Stimulated activated CD8-positive, alpha-beta memory T cell treated with anti-CD3 and anti-CD28 coated beads, Interleukin-15, amount 100 ng/mL, for 1 hour (primary cell): ENCODE data around the gene MRPL40.

Source experiments
- DNase-seq: peaks from one replicate; pipeline ENCODE4 v3.0.0-alpha.2; 2020; ENCODE audit warnings: low read depth

MRPL40 gene

GRCh38 chr22:19432133-19432851 lies at the start of gene MRPL40:
TSS of gene MRPL40 (plus strand) at chr22:19432545. CDS start at chr22:19432555, 10 bp downstream.
- peak; percentile 68 for DNase-seq

DNA sequence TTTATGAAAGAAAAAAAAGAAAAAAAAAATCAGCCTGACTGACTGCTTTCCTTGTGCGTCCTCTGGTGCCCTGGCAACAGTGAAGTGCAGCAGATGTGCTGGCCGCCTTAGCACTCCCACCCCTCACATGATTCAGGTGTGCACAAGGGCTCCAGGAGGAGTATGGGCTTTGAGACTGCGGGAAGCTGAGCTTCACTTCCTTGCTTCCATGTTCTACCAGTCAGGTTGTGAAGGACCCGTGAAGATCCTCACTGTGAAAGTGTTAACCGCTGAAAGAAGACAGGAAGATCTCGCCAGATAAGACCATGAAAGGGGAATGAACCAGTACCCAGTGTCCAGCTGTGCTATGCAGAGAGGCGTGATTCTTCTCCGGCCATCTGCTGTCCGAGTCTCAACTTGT lies 49.1 kb upstream of the MRPL40 start:
- no peak for DNase-seq

DNA sequence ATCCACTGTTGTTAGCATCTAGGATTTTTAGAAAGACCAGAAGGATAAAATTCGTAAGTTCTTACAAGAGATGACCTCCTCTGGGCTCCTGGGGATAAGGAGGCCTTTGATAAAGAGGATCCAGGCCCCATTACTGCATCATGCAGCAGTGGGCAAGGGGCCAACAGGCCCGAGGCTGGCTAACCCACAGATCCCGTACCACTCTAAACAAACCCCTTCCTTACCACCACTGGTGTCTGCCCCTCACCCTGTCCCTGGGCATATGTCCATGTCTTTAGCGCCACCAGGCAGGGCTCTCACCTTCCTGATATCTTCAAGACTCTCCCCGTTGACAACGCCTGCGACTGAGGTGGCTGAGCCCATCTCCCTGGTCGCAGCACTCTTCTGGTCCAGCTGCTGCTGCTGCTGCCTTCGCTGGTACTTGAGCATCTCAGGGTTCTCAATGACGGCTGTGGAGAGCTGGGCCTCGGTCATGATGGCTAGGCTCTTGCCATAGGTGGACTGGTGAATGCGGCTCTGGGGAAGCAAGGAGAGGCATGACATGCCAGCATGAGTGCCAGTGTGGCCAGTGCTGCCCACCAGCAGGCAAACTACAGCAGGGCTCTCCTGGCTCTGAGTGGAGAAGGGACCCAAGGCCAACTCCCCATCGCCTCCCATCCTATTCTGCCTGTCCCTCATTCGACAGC lies 47.0 kb upstream of the MRPL40 start:
- no peak for DNase-seq

DNA sequence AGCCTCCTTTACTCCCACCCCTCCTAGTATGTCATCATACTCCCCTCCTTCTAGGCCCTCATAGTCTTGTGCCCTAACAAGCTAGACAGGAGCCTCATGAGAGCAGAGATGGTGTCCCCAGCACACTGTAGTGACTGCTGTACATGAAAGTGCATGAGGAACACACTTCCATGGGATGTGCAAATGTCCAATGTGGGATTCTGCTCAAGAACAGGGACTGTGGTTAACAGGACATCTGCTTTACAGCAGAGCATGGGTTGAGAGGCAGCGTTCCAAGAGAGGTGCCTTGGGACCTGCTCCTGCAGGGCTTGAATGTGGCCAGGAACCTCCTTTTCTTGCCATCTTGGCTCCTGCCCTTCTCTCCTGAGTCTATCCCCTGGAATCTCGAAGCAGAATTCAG lies 46.1 kb upstream of the MRPL40 start:
- DNase-seq = no peak

- DNase-seq = no peak
Observed at GRCh38 chr22:19387038-19387437, 45.3 kb upstream of the MRPL40 start.

- DNase-seq = no peak
Observed at GRCh38 chr22:19387575-19387974, 44.8 kb upstream of the MRPL40 start.

- no peak for DNase-seq
Observed at GRCh38 chr22:19393704-19394103, 38.6 kb upstream of the MRPL40 start.

DNA sequence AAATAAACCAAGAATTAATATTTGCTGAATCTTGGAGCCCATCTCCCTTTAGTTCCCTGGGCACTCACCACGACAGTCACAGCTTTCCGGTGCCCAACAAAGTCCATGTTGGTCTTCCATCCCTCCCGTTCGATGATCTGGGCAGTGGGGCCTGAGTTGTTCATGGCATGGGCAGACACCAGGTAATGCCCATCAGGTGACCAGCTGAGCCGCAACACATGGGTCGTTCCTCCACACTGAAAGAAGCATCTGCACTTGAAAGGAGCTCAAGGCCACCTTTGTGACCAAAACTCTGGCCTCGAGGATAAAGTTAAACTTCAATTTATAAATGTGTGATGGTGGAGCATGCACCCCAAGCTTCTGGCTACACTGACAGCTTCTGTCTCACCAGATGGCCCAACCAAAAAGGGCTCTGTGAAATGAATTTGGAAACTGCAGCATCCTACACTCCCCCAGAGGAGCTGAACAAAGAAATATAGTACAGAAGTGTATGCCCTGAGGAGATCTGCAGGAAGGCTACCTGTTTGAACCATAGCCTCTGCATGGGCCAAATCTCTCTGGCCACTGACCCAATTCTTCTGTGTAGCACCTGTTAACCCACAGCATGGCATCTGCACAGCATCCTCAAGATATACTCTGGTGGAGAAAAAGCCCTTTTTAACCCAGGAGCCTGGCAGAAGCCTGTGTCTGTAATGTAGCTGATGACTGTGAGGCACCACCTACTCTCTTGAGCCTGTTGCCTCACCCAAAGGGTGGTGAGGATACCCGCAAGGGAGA lies 37.9 kb upstream of the MRPL40 start:
- no peak for DNase-seq

- no peak for DNase-seq
Observed at GRCh38 chr22:19395276-19395675, 37.1 kb upstream of the MRPL40 start.

- DNase-seq = no peak
Observed at GRCh38 chr22:19396561-19396933, 35.8 kb upstream of the MRPL40 start.

GRCh38 chr22:19396934-19397733 lies 35.2 kb upstream of the MRPL40 start:
- DNase-seq = no peak

DNA sequence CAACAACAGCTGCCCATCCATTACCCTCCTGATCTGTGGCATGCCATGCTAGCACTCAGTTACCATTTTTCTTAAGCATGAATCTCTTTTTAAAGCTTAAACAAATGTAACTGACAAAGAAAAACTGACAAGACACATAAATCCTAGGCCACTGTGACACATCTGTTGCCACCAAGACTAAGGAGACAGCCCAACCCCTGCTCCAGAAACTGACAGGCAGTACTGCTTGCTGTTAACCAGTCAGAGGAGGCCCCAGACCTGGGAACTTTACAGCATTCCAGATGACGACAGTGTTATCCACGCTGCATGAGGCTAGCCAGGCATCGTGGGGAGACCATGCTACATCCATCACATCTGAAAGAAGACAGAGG lies 34.6 kb upstream of the MRPL40 start:
- DNase-seq = no peak

DNA sequence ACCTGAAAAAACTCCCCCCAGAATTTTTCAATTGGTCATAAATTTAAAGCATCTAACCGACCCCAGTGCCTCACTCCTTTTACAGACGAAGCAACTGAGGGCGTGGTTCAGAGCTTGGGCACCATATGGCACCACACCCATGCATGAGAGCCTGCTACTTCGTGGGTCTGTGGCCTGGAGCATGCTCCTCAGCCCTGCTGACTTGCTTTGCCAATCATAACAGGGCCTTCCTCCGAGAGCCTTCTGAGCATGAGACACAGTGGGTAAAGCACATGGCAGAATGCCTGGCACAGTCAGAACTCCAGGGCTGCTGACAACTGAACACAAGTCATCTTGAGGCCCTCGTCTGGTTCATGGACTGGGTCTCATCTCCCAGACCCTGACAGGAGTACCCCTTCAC lies 34.1 kb upstream of the MRPL40 start:
- DNase-seq = no peak

GRCh38 chr22:19398652-19399051 lies 33.7 kb upstream of the MRPL40 start:
- no peak for DNase-seq

- DNase-seq = no peak
Observed at GRCh38 chr22:19400881-19401280, 31.5 kb upstream of the MRPL40 start.

- DNase-seq = no peak
Observed at GRCh38 chr22:19401483-19401882, 30.9 kb upstream of the MRPL40 start.

DNA sequence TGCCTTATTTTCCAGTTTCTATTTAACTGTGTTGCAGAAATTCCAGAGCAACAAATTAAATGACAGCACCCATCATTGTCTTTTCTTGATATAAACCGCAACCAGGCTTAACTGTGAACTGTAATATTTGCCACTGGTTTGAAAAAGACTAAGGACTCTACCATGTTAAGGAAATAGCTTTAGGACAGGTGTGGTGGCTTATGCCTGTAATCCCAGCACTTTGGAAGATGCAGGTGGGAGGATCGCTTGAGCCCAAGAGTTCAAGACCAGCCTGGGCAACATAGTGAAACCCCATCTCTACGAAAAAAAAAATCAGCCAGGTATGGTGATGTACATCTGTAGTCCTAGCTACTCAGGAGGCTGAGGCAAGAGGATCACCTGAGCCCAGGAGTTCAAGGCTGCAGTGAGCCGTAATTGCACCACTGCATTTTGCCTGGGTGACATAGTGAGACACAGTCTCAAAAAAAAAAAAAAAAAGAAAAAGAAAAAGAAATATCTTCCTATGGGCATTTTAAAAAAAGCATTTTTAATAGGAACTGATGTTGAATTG lies 29.6 kb upstream of the MRPL40 start:
- DNase-seq = no peak

- no peak for DNase-seq
Observed at GRCh38 chr22:19404676-19405075, 27.7 kb upstream of the MRPL40 start.

GRCh38 chr22:19405133-19405532 lies 27.2 kb upstream of the MRPL40 start:
- DNase-seq = no peak

DNA sequence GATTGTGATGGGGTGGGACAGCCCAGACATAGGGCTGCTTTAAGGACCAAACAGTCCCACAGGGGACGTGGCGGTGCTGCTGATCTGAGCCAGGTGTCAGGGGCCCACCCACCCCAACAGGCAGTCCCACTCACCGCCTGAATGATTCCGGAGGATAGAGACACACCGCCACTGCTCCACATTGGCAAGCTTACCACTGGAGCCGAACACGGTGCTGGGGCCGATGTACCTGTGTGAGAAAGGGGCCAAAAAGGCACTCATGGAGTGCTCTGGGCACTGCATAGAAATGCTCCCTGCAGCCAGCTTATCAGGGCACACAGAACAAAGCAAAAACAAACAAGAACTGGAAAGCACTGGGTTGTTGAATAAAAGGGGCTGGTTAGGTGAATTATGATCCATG lies 26.7 kb upstream of the MRPL40 start:
- no peak for DNase-seq

DNA sequence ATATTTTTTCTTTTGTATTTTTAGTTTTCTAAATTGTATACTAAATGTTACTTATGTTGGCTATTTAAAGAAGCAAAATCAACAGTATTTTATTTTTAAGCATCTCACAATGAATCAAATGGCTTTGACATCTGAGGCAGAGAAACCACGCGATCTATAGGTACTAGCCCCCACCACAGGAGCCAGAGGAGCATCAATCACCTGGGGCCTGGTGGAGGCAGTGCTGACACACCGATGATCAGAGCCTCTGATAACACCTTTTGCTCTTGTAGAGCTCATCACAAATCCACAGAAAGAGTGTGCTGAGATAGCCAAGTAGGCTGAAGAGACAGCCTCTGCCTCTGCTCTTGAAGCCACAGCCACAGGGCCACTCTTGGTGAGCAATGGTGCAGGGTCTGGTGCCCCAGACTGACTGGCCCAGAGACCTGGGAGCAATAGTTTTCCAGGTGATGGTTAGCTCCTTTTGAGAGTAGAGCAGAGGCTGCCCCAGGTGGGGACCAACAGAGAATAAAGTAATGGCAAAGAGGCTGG lies 26.0 kb upstream of the MRPL40 start:
- DNase-seq = no peak

DNA sequence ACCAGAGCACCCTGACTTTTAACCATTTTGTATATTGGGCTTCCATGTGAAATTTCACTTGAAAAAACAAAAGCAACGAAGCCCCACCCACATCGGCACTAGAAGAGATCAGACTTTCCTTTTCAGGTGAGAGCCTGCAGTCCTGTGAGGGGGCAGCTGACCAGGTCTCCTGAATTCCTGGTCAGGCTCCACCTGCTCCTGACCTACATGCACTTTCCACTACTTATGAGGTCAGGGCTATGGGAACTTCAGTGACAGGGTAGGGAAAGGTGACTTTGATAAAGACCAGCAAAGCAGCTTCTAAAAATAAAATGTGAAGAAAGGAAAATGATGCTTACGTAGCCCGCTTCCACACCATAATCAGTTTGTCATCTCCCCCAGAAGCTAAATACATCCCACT lies 25.5 kb upstream of the MRPL40 start:
- no peak for DNase-seq
